ENCODE data around the gene DCDC1. TPM values are rescaled to one million over a fixed set of nuclear protein-coding genes. Genes with fewer than 3 reads are reported as not detected.

DCDC1 gene
- total and polyA plus RNA-seq, 2 donors from 2014 or later: 0.39 to 6.6 TPM

GRCh38 chr11:31254415-31254814 lies 115.1 kb downstream of the DCDC1 start:
- H3K9me3 ChIP-seq (ENCODE audit: control insufficient read depth in 2 of 3, insufficient read depth in 1 of 3, low read length in 3 of 3): no peaks in the 10 kb centered on the region
- no peak for FAIRE-seq
- no peak overlapping the region for H3K4me3 ChIP-seq (ENCODE audit: low read length in 3 of 3)
- H3K27ac ChIP-seq (ENCODE audit: low read depth in 2 of 2, low read length in 2 of 2): no peak overlapping the region
- no peak for DNase-seq
- no peaks in the 10 kb centered on the region for H3K4me1 ChIP-seq (ENCODE audit: control insufficient read depth in 2 of 3, insufficient read depth in 2 of 3, low read depth in 1 of 3, low read length in 3 of 3)
- no peak for TF ChIP-seq CTCF (IDR thresholded peaks at IDR 0.05; ENCODE audit: borderline replicate concordance, extremely low read depth, insufficient read depth)
- intact Hi-C loops (cut with DNase I): no loop called here
- no peaks in the 10 kb centered on the region for H3K36me3 ChIP-seq (ENCODE audit: control insufficient read depth in 2 of 3, insufficient read depth in 3 of 3, low read length in 3 of 3)
- H3K9ac ChIP-seq (ENCODE audit: low read length in 3 of 3): no peak overlapping the region
- no peaks in the 10 kb centered on the region for H3K27me3 ChIP-seq (ENCODE audit: control insufficient read depth, insufficient read depth, low read length)

DNA sequence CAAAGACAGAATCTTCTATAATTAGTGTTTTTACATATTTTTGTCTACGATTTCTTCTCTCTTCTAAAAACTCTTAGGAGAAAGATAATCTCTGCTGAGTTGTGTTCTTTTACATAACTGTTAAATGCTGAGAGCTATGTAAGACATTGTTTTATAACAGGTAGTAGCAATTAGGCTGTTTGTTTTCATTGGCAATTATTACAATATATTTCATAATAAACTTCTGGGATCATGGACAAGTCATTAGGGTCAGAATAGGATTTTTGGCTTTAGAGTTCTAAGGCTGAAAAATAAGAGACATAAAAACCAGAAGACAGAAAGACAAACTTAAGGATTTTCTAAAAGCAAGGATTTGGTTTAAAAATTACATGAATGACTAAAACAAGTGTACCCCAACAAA lies 120.8 kb downstream of the DCDC1 start:
- H3K9ac ChIP-seq (ENCODE audit: low read length in 3 of 3): no peak overlapping the region

DNA sequence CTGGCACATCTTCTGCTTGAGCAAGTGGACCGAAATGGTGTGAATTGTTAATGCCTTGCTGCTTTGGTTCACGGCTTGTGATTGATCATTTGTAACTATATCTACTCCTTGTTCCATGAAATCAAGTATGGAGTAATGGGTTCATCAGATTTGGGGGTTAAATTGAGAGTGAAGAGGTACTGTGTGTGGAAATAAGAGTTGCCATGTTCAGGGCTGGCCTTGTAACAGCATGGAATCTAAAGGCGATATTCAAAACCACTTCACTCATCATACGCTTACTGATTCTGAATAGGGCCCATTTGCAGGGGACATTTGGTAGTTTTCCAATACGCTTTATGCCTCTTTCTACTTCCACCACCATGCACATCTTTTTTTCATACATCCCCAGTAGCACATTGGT lies 122.2 kb downstream of the DCDC1 start:
- Histone ChIP-seq H3K4me1 (ENCODE audit: control insufficient read depth in 2 of 3, insufficient read depth in 2 of 3, low read depth in 1 of 3, low read length in 3 of 3) (no peaks in the 10 kb centered on the region), H3K9ac (ENCODE audit: low read length in 3 of 3) (no peak overlapping the region), H3K27ac (ENCODE audit: low read depth in 2 of 2, low read length in 2 of 2) (no peak overlapping the region), H3K36me3 (ENCODE audit: control insufficient read depth in 2 of 3, insufficient read depth in 3 of 3, low read length in 3 of 3) (no peaks in the 10 kb centered on the region), H3K4me3 (ENCODE audit: low read length in 3 of 3) (no peak overlapping the region), H3K9me3 (ENCODE audit: control insufficient read depth in 2 of 3, insufficient read depth in 1 of 3, low read length in 3 of 3) (no peaks in the 10 kb centered on the region), H3K27me3 (ENCODE audit: control insufficient read depth, insufficient read depth, low read length) (no peaks in the 10 kb centered on the region)
- no peak for FAIRE-seq
- no peak for TF ChIP-seq CTCF (IDR thresholded peaks at IDR 0.05; ENCODE audit: borderline replicate concordance, extremely low read depth, insufficient read depth)
- DNase-seq: no peak
- intact Hi-C loops (cut with DNase I): no loop called here

More for the DNA sequence above, 120.8 kb downstream of the DCDC1 start:
- DNase-seq (no peak), FAIRE-seq (no peak)
- no peak overlapping the region for H3K27ac ChIP-seq (ENCODE audit: low read depth in 2 of 2, low read length in 2 of 2)
- no peaks in the 10 kb centered on the region for H3K27me3 ChIP-seq (ENCODE audit: control insufficient read depth, insufficient read depth, low read length)
- H3K9me3 ChIP-seq (ENCODE audit: control insufficient read depth in 2 of 3, insufficient read depth in 1 of 3, low read length in 3 of 3): no peaks in the 10 kb centered on the region
- no peaks in the 10 kb centered on the region for H3K36me3 ChIP-seq (ENCODE audit: control insufficient read depth in 2 of 3, insufficient read depth in 3 of 3, low read length in 3 of 3)
- intact Hi-C loops (cut with DNase I): no loop called here
- no peak overlapping the region for H3K4me3 ChIP-seq (ENCODE audit: low read length in 3 of 3)
- no peaks in the 10 kb centered on the region for H3K4me1 ChIP-seq (ENCODE audit: control insufficient read depth in 2 of 3, insufficient read depth in 2 of 3, low read depth in 1 of 3, low read length in 3 of 3)
- TF ChIP-seq CTCF (IDR thresholded peaks at IDR 0.05; ENCODE audit: borderline replicate concordance, extremely low read depth, insufficient read depth): no peak

DNA sequence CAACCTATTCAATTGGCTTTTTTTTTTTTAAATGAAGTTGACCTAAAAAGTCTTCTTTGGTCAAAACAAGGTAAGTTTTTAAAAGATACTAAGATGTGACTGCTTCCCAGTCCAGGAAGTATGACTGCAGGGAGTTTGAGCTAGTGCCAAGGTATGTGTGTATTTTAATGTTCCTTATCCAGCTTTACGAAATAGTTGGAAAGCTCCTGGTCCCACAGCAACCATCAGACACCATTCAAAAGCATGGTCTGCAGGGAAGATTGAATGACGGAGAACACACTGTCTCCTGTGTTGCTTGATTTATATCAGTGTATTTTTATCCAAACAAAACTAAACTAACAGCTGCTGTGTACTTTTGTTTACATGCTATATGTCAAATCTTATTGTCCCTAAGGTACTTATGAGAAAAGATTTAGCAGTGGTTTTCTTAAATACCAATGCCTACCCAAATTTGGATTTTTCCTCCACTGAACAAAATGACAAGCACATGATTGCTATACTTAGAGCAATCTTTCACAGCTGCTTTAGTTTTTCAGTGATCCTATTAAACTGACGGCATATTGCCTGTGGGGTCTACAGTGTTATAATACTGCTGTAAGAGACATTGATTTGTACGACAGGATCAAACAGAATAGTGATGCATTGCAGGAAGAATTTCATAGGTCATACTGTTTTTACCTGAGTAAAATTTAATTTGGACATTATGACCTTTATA lies 122.9 kb downstream of the DCDC1 start:
- no peak for DNase-seq
- Histone ChIP-seq H3K9me3 (ENCODE audit: control insufficient read depth in 2 of 3, insufficient read depth in 1 of 3, low read length in 3 of 3) (no peaks in the 10 kb centered on the region), H3K4me1 (ENCODE audit: control insufficient read depth in 2 of 3, insufficient read depth in 2 of 3, low read depth in 1 of 3, low read length in 3 of 3) (no peaks in the 10 kb centered on the region), H3K4me3 (ENCODE audit: low read length in 3 of 3) (no peak overlapping the region), H3K9ac (ENCODE audit: low read length in 3 of 3) (no peak overlapping the region), H3K27ac (ENCODE audit: low read depth in 2 of 2, low read length in 2 of 2) (no peak overlapping the region), H3K27me3 (ENCODE audit: control insufficient read depth, insufficient read depth, low read length) (no peaks in the 10 kb centered on the region), H3K36me3 (ENCODE audit: control insufficient read depth in 2 of 3, insufficient read depth in 3 of 3, low read length in 3 of 3) (no peaks in the 10 kb centered on the region)
- TF ChIP-seq CTCF (IDR thresholded peaks at IDR 0.05; ENCODE audit: borderline replicate concordance, extremely low read depth, insufficient read depth): no peak
- intact Hi-C loops (cut with DNase I): no loop called here
- no peak for FAIRE-seq

Measured in kidney (tissue), 14 donors.